Stomach (tissue), 9 donors: ENCODE measurements around the gene USP35. TPM values are rescaled to one million over a fixed set of nuclear protein-coding genes. Genes with fewer than 3 reads are reported as not detected.

Source experiments
- DNase-seq, 2 donors: peaks; one replicate each; pipeline versions ENCODE4 v3.0.0 to v3.0.0-alpha.2; 2013 to 2019
- H3K27ac ChIP-seq, 5 donors: fragments of 200-600 bp in 4 of 5; sonication (generic) in 4 of 5; one replicate each; pipeline ENCODE4 v1.5.1; 2013 to 2019; ENCODE audit warnings: mild to moderate bottlenecking in 1 of 5, moderate library complexity in 1 of 5
- H3K27me3 ChIP-seq, 3 donors: fragments of 200-600 bp; sonication (generic); one replicate each; pipeline ENCODE4 v1.5.1; 2017 to 2019; ENCODE audit warnings: mixed run types in 1 of 3
- H3K36me3 ChIP-seq, 4 donors: fragments of 200-600 bp; sonication (generic); 1 replicate in 3 of 4; 2 replicates in 1 of 4; pipeline ENCODE4 v1.5.1; 2016 to 2019
- H3K4me1 ChIP-seq, 4 donors: fragments of 200-600 bp; sonication (generic); one replicate each; pipeline ENCODE4 v1.5.1; 2016 to 2019
- H3K4me3 ChIP-seq, 4 donors: fragments of 200-600 bp; sonication (generic) in 3 of 4; one replicate each; pipeline ENCODE4 v1.5.1; 2016 to 2019; ENCODE audit warnings: mild to moderate bottlenecking in 1 of 4
- H3K9me3 ChIP-seq, 4 donors: fragments of 200-600 bp; sonication (generic); one replicate each; pipeline ENCODE4 v1.5.1; 2016 to 2019
- CTCF ChIP-seq, 7 experiments: fragments of 450-650 bp in 4 of 7; fragments of 200-600 bp in 3 of 7; sonication (generic) in 3 of 7; IDR thresholded peaks; one replicate each; pipeline ENCODE4 v1.5.1; 2016 to 2019; ENCODE audit warnings: antibody characterized with exemption in 7 of 7, control low read depth in 2 of 7, mild to moderate bottlenecking in 1 of 7
- EP300 ChIP-seq: sonication (generic); formaldehyde crosslinking; IDR thresholded peaks from one replicate; pipeline ENCODE4 v1.6.1; 2017; ENCODE audit warnings: antibody characterized with exemption
- POLR2A ChIP-seq, 4 donors: fragments of 450-650 bp; IDR thresholded peaks; one replicate each; pipeline ENCODE4 v1.6.1; 2016; ENCODE audit warnings: antibody characterized with exemption in 4 of 4, control low read depth in 2 of 4, mild to moderate bottlenecking in 1 of 4, moderate library complexity in 1 of 4
- POLR2AphosphoS5 ChIP-seq, 3 donors: sonication (generic); formaldehyde crosslinking; IDR thresholded peaks; one replicate each; pipeline ENCODE4 v1.6.1; 2016; ENCODE audit warnings: antibody characterized with exemption in 3 of 3
- WGBS, 5 donors: extraction: QIAGEN DNeasy Blood & Tissue Kit in 3 of 5; methylation state at CpG; one replicate each; pipeline versions ENCODE4 v1.1.5 to v1.1.7; 2013 to 2018; 5-methylcytosine and 5-hydroxymethylcytosine counted together
- intact Hi-C: fragments of 100-400 bp; cut with DNase I; formaldehyde crosslinking; loops from one replicate; pipeline ENCODE4 v1.15.1; 2023; ENCODE audit warnings: low total_unique reads
- polyA plus RNA-seq, 3 donors: library from polyadenylated mRNA; stranded (reverse); fragments of 200-250 nt; gene quantifications; one replicate each; pipeline ENCODE4 v1.2.3, GENCODE V29; 2013
- total RNA-seq, 5 donors: library from RNA; depleted of rRNA; stranded (reverse); fragments of >200 nt; gene quantifications; one replicate each; pipeline versions ENCODE4 v1.1.0 to v1.2.3, GENCODE V29; 2014 to 2016
- donor health status: healthy with polysubstance abuse.
- donor health status: Bipolar disorder and iron deficiency.
- donor health status: healthy.

Gene USP35
- total and polyA plus RNA-seq, 8 donors: 0.61 to 68.4 (median 4.9) TPM

DNA sequence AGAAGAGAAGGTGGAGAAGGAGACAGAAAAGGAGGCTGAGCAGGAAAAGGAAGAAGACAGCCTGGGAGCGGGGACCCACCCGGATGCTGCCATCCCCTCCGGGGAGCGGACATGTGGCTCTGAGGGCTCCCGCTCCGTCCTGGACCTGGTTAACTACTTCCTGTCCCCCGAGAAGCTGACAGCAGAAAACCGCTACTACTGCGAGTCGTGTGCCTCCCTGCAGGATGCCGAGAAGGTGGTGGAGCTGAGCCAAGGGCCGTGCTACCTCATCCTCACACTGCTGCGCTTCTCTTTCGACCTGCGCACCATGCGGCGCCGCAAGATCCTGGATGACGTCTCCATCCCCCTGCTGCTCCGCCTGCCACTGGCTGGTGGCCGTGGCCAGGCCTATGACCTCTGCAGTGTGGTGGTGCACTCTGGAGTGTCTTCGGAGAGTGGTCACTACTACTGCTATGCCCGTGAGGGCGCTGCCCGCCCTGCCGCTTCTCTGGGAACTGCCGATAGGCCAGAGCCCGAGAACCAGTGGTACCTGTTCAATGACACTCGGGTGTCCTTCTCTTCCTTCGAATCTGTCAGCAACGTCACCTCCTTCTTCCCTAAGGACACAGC lies 21.4 kb downstream of the USP35 start:
- no peak overlapping the region for H3K27ac ChIP-seq
- no peak for DNase-seq
- 89 to 92% (median 90%) methylated on average over 23 to 31 of the region's 31 CpGs for WGBS, 5 donors
- TF ChIP-seq POLR2AphosphoS5 (IDR thresholded peaks at IDR 0.05) (no peak), CTCF (IDR thresholded peaks at IDR 0.05) (no peak), EP300 (no peak), POLR2A (IDR thresholded peaks at IDR 0.05) (no peak)
- H3K36me3 ChIP-seq: peaks cover 22 to 83% (median 68%) of the 10 kb centered on the region in 4 donors
- intact Hi-C loops: no loop called here
- H3K9me3 ChIP-seq: no peaks in the 10 kb centered on the region
- no peak overlapping the region for H3K4me3 ChIP-seq
- no peaks in the 10 kb centered on the region for H3K4me1 ChIP-seq
- no peaks in the 10 kb centered on the region for H3K27me3 ChIP-seq

DNA sequence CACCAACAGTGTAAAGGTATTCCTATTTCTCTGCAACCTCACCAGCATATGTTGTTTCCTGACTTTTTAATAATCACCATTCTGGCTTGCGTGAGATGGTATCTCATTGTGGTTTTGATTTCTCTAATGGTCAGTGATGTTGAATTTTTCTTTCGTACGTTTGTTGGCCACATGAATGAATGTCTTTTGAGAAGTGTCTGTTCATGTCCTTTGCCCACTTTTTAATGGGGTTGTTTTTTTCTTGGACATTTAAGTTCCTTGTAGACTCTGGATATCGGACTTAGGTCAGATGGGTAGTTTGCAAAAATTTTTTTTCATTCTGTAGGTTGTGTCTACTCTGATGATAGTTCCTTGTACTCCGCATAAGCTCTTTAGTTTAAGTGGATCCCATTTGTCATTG lies 22.8 kb downstream of the USP35 start:
- Histone ChIP-seq H3K27me3 (no peaks in the 10 kb centered on the region), H3K36me3 (peaks cover 22 to 83% (median 70%) of the 10 kb centered on the region in 4 donors), H3K4me3 (no peak overlapping the region), H3K9me3 (no peaks in the 10 kb centered on the region), H3K4me1 (no peaks in the 10 kb centered on the region), H3K27ac (no peak overlapping the region)
- intact Hi-C loops: no loop called here
- DNase-seq: no peak
- 93 to 96% (median 95%) methylated on average over 5 of the region's 5 CpGs for WGBS, 5 donors
- TF ChIP-seq POLR2A (IDR thresholded peaks at IDR 0.05): no peak
- no peak for TF ChIP-seq POLR2AphosphoS5 (IDR thresholded peaks at IDR 0.05)
- no peak for TF ChIP-seq EP300
- TF ChIP-seq CTCF (IDR thresholded peaks at IDR 0.05): no peak

DNA sequence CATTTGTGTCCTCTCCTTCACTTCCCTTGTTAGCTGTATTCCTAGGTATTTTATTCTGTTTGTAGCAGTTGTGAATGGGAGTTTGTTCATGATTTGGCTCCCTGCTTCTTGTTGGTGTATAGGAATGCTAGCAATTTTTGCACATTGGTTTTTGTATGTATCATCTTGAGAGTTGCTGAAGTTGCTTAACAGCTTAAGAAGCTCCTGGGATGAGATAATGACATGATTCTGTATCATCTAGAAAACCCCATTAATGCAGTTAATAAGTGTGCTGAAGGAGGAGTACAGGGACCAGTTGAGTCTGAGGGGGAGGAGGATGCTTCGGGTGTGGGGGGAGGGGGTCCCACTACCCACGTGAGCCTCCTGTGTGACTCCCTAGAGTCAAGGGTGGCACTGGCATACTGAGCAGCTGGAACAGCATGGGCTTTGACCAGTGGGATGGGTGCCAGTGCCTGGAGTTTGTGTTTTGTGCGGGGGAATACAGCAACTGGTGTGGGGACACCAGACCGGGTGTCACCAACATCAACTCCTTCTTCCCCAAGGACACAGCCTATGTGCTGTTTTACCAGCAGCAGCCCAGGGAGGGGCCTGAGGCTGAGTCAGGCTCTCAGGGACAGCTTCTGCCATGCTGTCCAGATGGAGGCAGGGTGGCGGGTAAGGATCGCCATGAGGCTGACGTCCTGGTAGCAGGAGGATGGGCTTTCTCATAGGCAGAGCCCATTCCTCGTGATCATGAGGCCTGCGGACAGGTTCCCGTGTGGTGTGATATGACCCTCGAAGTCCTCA lies 24.1 kb downstream of the USP35 start:
- WGBS, 5 donors: 86 to 93% (median 88%) methylated on average over 10 to 11 of the region's 11 CpGs
- Histone ChIP-seq H3K27me3 (no peaks in the 10 kb centered on the region), H3K36me3 (peaks cover 22 to 85% (median 71%) of the 10 kb centered on the region in 4 donors), H3K27ac (no peak overlapping the region), H3K4me1 (no peaks in the 10 kb centered on the region), H3K4me3 (no peak overlapping the region), H3K9me3 (no peaks in the 10 kb centered on the region)
- intact Hi-C loops: no loop called here
- DNase-seq: no peak
- TF ChIP-seq POLR2AphosphoS5 (IDR thresholded peaks at IDR 0.05) (no peak), EP300 (no peak), CTCF (IDR thresholded peaks at IDR 0.05) (no peak), POLR2A (IDR thresholded peaks at IDR 0.05) (no peak)

DNA sequence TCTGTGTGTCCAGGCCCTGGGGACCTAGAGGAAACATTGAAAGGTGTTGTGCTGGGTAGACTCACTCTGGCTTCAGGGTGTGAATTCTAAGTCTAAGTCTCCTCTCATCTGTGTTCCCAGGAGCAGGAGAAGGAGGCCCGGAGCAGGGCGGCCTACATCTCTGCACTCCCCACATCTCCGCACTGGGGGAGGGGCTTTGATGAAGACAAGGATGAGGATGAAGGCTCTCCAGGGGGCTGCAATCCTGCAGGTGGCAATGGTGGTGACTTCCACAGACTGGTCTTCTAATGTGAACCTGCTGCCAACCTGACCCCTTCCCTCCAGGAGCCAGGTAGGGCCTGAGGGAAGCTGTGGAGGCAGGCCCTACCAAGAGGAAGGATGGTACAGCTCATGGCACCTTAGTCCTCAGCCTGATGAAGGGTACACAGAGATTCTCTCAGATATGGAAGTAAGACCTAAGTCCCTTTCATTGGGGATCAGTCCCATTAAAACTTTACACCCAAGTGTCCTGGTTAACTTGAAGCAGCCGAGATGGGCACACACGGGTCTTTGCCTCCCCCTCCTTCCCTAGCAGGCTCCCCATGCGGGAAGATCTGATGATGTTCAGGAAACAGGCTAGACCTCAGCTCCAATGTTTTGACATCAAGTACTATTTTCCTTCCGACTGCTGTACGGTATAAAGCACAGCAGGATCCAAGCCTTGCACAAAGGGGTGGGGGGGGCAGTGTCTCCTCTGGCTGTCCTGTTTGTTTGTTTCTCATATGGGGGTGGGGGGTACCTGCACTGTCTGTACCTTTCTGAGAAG lies 25.0 kb downstream of the USP35 start:
- Histone ChIP-seq H3K4me3 (no peak overlapping the region), H3K4me1 (no peaks in the 10 kb centered on the region), H3K9me3 (no peaks in the 10 kb centered on the region), H3K36me3 (peaks cover 28 to 85% (median 76%) of the 10 kb centered on the region in 4 donors), H3K27me3 (no peaks in the 10 kb centered on the region), H3K27ac (no peak overlapping the region)
- DNase-seq: no peak
- 75 to 92% (median 85%) methylated on average over 7 to 8 of the region's 8 CpGs for WGBS, 5 donors
- intact Hi-C loops: no loop called here
- no peak for TF ChIP-seq POLR2A (IDR thresholded peaks at IDR 0.05)
- no peak for TF ChIP-seq EP300
- TF ChIP-seq CTCF (IDR thresholded peaks at IDR 0.05): no peak
- no peak for TF ChIP-seq POLR2AphosphoS5 (IDR thresholded peaks at IDR 0.05)
